ENCODE measurements around the gene POLR1A. TPM values are rescaled to one million over a fixed set of nuclear protein-coding genes. Genes with fewer than 3 reads are reported as not detected.

Gene POLR1A
- total and polyA plus RNA-seq, 4 donors, result 3.2 to 12.3 (median 6.1) TPM

DNA sequence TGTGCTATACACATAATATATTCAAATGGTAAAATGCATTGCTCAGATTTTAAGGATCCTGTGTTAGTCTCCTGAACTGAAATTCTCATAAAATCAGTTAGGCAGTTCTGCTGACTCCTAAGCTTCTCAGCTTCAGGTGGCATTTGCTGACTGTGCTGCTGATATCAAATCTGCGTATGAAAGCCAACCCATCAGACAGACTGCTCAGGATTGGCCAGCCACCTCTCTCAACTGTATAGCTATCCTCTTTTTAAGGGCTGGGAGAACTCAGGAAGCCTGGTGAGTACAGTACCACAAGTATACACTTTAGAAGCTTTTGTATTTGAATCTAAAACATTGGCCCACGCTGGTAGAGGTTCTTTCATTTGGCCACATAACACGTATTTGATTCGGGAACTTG, 29.0 kb upstream of the POLR1A start:
- peaks cover 17 to 97% (median 85%) of the 10 kb centered on the region in 4 donors for H3K36me3 ChIP-seq (ENCODE audit: control insufficient read depth in 4 of 4, insufficient read depth in 3 of 4, low read depth in 1 of 4, low read length in 3 of 4)

More for the DNA sequence above, 29.0 kb upstream of the POLR1A start:
- H3K4me1 ChIP-seq (ENCODE audit: control insufficient read depth in 4 of 4, insufficient read depth in 4 of 4, low read length in 3 of 4), result no peaks in the 10 kb centered on the region
- H3K27me3 ChIP-seq (ENCODE audit: control insufficient read depth in 4 of 4, insufficient read depth in 4 of 4, low read length in 3 of 4), result no peaks in the 10 kb centered on the region
- no peaks in the 10 kb centered on the region for H3K9me3 ChIP-seq (ENCODE audit: control insufficient read depth in 4 of 4, low read length in 3 of 4)
- 96% methylated on average over 4 of the region's 4 CpGs for WGBS
- H3K4me3 ChIP-seq (ENCODE audit: low read depth in 1 of 3, low read length in 3 of 3), result no peak overlapping the region
- TF ChIP-seq, protein P1, sequence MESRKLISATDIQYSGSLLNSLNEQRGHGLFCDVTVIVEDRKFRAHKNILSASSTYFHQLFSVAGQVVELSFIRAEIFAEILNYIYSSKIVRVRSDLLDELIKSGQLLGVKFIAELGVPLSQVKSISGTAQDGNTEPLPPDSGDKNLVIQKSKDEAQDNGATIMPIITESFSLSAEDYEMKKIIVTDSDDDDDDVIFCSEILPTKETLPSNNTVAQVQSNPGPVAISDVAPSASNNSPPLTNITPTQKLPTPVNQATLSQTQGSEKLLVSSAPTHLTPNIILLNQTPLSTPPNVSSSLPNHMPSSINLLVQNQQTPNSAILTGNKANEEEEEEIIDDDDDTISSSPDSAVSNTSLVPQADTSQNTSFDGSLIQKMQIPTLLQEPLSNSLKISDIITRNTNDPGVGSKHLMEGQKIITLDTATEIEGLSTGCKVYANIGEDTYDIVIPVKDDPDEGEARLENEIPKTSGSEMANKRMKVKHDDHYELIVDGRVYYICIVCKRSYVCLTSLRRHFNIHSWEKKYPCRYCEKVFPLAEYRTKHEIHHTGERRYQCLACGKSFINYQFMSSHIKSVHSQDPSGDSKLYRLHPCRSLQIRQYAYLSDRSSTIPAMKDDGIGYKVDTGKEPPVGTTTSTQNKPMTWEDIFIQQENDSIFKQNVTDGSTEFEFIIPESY (IDR thresholded peaks at IDR 0.05), result no peak
- no peak for TF ChIP-seq HNF4G (IDR thresholded peaks at IDR 0.05)
- no peak for TF ChIP-seq JUND (IDR thresholded peaks at IDR 0.05)
- TF ChIP-seq SP1 (IDR thresholded peaks at IDR 0.05), result no peak
- TF ChIP-seq FOXA2 (IDR thresholded peaks at IDR 0.05), result no peak
- no peak for TF ChIP-seq YY1 (IDR thresholded peaks at IDR 0.05)
- no peak for TF ChIP-seq TAF1 (conservative IDR thresholded peaks at IDR 0.05)
- no peak for TF ChIP-seq NR2F2 (IDR thresholded peaks at IDR 0.05)
- no peak for TF ChIP-seq EGR1 (IDR thresholded peaks at IDR 0.05; ENCODE audit: low read depth in 2 of 2)
- TF ChIP-seq HNF4A (conservative IDR thresholded peaks at IDR 0.05), result no peak
- no peak for TF ChIP-seq GABPA (IDR thresholded peaks at IDR 0.05 in 1 of 2, conservative IDR thresholded peaks at IDR 0.05 in 1 of 2)
- TF ChIP-seq RXRA (IDR thresholded peaks at IDR 0.05), result no peak
- TF ChIP-seq, protein P2, sequence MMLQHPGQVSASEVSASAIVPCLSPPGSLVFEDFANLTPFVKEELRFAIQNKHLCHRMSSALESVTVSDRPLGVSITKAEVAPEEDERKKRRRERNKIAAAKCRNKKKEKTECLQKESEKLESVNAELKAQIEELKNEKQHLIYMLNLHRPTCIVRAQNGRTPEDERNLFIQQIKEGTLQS (IDR thresholded peaks at IDR 0.05), result no peak
- no peak for TF ChIP-seq FOXA1 (IDR thresholded peaks at IDR 0.05)
- TF ChIP-seq RAD21 (IDR thresholded peaks at IDR 0.05), result no peak
- TF ChIP-seq, protein P3, sequence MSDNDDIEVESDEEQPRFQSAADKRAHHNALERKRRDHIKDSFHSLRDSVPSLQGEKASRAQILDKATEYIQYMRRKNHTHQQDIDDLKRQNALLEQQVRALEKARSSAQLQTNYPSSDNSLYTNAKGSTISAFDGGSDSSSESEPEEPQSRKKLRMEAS (IDR thresholded peaks at IDR 0.05), result no peak
- TF ChIP-seq, protein P4, sequence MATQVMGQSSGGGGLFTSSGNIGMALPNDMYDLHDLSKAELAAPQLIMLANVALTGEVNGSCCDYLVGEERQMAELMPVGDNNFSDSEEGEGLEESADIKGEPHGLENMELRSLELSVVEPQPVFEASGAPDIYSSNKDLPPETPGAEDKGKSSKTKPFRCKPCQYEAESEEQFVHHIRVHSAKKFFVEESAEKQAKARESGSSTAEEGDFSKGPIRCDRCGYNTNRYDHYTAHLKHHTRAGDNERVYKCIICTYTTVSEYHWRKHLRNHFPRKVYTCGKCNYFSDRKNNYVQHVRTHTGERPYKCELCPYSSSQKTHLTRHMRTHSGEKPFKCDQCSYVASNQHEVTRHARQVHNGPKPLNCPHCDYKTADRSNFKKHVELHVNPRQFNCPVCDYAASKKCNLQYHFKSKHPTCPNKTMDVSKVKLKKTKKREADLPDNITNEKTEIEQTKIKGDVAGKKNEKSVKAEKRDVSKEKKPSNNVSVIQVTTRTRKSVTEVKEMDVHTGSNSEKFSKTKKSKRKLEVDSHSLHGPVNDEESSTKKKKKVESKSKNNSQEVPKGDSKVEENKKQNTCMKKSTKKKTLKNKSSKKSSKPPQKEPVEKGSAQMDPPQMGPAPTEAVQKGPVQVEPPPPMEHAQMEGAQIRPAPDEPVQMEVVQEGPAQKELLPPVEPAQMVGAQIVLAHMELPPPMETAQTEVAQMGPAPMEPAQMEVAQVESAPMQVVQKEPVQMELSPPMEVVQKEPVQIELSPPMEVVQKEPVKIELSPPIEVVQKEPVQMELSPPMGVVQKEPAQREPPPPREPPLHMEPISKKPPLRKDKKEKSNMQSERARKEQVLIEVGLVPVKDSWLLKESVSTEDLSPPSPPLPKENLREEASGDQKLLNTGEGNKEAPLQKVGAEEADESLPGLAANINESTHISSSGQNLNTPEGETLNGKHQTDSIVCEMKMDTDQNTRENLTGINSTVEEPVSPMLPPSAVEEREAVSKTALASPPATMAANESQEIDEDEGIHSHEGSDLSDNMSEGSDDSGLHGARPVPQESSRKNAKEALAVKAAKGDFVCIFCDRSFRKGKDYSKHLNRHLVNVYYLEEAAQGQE (IDR thresholded peaks at IDR 0.05), result no peak
- TF ChIP-seq, protein P5, sequence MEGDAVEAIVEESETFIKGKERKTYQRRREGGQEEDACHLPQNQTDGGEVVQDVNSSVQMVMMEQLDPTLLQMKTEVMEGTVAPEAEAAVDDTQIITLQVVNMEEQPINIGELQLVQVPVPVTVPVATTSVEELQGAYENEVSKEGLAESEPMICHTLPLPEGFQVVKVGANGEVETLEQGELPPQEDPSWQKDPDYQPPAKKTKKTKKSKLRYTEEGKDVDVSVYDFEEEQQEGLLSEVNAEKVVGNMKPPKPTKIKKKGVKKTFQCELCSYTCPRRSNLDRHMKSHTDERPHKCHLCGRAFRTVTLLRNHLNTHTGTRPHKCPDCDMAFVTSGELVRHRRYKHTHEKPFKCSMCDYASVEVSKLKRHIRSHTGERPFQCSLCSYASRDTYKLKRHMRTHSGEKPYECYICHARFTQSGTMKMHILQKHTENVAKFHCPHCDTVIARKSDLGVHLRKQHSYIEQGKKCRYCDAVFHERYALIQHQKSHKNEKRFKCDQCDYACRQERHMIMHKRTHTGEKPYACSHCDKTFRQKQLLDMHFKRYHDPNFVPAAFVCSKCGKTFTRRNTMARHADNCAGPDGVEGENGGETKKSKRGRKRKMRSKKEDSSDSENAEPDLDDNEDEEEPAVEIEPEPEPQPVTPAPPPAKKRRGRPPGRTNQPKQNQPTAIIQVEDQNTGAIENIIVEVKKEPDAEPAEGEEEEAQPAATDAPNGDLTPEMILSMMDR (IDR thresholded peaks at IDR 0.05; ENCODE audit: low read depth, low read length, missing input control), result no peak
- H3K27ac ChIP-seq (ENCODE audit: low read depth in 1 of 2, low read length in 2 of 2), result no peak overlapping the region
- H3K9ac ChIP-seq (ENCODE audit: low read depth in 1 of 2, low read length in 2 of 2), result no peak overlapping the region
- no peak for DNase-seq (ENCODE audit: low spot score)
